GM18508 (cell line): ENCODE results near the gene OR56A1.

Experiments
- ATAC-seq: cut with Tn5 transposase; IDR thresholded peaks from one replicate; pipeline ENCODE4 v1.9.1; 2021; ENCODE audit warnings: moderate number of reproducible peaks; ENCODE audit not compliant: insufficient read depth, unreplicated experiment

OR56A1 gene

DNA sequence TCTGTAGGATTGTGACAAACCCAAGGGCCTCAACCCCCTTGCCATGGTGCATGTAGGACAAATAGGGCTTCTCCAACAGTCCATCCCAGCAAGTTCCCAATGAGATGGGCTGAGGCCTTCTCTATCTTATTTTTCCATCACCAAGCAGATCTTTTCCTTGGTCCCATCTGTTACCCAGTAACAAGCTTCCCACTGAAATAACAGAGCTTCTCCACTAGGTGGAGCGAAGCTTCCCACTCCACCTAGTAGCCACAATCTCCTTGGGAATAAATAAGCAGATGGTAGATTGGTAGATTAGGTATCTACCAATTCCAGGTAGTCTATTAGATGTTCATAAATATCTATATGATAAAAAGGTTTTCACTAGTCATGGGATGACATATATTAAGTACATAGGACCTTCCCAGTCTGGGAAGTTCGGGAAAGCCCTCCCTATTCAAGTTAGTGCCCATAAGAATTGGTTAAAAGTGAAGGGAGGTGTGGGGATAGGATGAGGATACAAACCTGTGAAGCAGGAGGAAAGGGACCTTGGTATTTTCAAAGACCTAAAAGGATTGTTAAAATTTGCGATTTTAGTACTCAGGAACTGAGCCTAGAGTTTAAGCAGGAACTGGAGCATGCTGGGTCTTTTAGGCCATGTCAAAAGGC is 37.8 kb downstream of the OR56A1 start:
- ATAC-seq, result no peak

DNA sequence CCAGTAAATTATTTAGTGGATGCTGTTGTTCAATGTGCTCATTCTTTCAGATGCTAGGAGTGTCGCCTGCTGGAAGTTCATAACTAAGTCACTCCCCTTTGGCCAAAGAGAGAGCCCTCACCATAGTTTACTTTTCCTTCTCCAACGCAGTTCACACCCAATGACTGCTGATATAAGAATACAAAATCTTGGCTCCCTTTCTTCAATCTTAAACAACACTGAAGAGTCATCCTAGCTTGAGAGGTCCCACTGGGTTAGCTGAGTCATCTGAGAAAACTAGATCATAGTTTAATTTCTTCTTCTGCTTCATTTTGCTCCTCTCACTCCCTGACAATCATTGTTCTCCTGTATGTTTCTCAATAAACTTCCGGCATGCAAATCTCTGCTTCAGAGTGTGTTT is 38.4 kb downstream of the OR56A1 start:
- no peak for ATAC-seq

DNA sequence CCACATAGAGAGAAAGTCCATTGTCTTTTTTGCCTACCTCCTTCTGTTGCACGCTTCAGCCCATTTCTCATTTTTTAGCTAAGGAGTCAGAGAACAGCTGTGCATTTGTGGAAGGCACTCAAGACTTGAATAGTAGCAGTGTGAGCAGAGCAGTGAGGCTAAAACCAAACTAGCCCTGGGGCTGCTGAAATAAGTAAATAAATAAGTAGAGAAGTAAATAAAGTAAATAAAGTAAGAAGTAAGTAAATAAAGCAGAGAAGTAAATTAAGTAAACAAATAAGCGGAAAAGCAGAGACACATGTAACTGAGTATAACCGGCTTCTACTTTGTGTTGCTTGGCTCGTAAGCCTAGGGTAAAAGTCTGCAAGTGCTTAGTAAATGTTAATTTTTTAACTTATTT is 41.4 kb downstream of the OR56A1 start:
- ATAC-seq, result no peak

DNA sequence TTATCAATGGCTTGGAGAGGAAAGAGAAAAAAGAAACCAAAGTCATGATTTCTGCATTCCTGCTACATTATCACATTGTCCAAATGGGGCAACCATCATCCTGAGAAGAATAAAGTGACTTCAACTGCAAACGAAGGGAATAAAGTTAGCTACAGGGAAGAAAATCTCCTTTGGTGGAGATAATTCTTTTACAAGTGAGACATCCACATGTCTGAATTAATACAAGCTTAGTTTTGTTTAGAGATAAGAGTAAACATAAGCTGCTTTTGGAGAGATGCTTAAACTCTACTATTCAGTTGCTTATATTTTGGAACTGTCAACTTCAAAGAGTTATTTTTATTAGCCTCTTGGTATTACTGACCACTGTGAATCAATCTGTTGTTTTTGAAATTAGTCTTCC is 43.7 kb downstream of the OR56A1 start, which contains the start of gene OR52L1:
TSS of gene OR52L1 (minus strand) at position 101 of the 400 bp plus-strand sequence. CDS start at position 46, 55 bp downstream.
- ATAC-seq, result no peak

DNA sequence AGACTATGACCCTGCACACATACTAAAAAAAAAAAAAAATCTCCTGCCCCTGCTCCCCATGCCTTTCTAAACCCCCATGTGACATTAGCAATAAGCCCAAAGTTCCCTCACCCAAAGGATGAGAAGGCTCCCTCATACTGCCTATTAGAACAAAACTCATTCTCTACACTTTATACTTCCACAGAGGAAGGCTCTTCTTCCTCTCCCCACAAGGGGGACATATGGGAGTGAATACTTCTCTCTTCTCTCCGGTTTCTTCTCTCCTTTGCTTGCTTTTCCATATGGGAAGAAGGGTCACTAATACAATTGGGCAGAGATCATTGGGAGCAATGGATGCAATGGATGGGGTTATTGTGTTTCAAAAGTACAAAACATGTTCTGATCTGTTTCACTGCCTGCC is 47.1 kb downstream of the OR56A1 start:
- ATAC-seq, result no peak

DNA sequence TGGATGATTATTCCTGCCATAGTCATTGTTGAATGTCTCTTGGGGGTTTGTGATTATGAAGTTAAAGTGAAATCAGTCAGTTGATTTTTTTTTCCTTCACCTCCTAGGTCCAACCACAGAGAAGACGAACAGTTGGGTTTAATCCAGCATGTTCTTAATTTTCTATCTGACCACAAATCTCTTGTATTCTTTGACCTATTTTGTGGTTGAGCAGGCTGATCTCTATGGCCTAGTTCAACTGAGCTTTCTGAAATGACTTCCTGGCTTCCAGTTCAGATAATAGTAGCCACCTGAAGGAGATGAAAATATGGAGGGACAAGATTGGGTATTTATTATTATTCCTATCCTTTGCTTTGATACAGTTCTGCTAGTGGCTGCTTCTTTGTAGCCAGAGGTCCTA is 57.0 kb downstream of the OR56A1 start:
- no peak for ATAC-seq
